GM12872 (cell line): ENCODE results near the gene MALRD1.

Source experiments
- TF ChIP-seq, protein P1 (sequence below): IDR thresholded peaks from 3 replicates; pipeline ENCODE4 v1.5.1; 2011; ENCODE audit warnings: low read depth, mild to moderate bottlenecking, low read length, moderate library complexity; ENCODE audit not compliant: insufficient read depth

MALRD1 gene

DNA sequence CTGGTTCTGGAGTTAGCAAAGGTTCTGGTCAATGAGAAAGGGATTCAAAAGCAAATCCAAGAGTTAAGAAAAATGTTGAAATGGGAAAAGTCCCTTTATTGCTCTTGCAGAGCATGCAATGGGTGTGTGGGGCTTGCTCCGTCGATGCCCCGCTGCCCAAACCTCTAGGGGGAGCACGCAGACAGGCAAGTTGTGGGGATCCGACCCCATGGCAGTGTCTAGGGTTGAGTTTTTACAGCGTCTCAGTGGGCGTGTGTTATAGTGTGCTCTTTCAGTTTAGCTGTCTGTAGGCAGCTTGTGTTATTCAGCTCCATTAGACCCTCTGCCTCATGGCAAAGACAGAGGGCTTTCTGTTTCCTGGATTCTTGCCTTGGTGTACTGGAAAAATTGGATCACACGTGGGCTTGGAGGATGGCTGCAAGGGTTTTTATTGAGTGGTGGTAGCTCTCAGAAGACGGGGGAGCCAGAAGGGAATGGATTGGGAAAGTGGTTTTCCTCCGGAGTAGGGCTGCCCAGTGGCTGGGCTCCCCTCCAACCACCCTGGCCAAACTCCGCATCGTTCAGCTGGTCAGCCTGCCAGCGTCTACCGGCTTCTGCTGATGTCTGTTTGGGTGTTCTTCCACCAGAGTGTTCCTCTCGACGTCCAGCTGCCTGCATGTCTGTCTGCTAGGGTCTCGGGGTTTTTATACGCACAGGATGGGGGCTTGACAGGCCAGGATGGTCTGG, 665.4 kb downstream of the MALRD1 start:
- TF ChIP-seq, protein P1, sequence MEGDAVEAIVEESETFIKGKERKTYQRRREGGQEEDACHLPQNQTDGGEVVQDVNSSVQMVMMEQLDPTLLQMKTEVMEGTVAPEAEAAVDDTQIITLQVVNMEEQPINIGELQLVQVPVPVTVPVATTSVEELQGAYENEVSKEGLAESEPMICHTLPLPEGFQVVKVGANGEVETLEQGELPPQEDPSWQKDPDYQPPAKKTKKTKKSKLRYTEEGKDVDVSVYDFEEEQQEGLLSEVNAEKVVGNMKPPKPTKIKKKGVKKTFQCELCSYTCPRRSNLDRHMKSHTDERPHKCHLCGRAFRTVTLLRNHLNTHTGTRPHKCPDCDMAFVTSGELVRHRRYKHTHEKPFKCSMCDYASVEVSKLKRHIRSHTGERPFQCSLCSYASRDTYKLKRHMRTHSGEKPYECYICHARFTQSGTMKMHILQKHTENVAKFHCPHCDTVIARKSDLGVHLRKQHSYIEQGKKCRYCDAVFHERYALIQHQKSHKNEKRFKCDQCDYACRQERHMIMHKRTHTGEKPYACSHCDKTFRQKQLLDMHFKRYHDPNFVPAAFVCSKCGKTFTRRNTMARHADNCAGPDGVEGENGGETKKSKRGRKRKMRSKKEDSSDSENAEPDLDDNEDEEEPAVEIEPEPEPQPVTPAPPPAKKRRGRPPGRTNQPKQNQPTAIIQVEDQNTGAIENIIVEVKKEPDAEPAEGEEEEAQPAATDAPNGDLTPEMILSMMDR = peak; percentile 24; the same call in 1 of the 3 replicates

DNA sequence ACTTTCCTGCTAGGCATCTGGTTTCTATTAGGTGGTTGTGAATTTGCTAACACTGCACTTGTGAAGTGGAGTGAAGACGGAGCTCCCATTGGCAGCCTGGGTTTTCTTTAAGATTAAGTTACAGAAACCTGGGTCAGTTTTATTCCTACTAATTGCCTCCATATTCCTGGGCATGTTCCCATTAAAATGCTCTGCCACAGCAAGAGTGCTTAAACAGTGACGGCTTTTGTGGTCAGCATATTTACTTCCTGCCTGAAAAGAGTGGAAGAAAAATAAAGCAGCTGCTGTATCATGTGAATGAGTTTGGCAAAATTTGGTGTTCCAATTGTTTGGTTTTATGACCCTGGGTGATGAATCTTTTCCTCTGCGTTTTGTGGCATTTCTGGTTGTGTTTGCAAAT, 670.7 kb downstream of the MALRD1 start:
- TF ChIP-seq, protein P1 = no peak

DNA sequence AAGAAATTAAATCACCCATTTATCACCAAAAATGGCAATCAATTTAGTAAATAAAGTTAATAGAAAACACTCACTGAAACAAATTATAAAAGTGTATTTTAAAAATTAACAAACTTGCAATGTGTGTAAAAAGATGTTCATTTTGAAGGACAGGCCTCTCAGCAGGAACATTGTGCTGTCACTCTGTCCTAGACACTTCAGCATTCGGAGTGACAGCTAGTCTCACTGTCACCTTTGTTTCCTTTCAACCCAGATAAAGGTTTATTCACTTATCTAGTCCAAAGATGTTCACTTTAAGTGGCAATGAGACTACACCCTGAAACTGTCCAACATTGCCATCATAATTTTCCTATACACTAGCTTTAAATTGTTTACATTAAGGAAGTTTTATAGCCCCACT, 675.7 kb downstream of the MALRD1 start:
- TF ChIP-seq, protein P1 = no peak

DNA sequence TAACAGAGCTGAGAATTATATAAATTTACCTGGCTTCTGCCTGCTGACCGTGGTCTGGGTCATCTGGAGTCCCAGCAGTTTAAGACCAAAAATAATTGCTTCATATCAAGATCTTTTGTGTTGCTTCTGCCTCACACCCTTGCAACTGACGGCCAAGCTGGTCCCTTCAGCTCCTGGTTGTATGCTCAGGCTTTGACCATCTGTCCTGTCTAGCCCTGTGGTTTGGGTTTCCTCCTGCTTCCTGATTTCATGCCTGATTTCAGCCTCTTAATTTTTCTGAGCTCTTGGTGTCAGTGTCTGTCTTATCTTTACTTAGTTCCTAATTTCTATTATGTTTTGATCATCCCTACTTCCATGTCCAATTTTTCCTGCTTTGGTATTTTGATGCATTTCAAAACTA, 679.8 kb downstream of the MALRD1 start:
- TF ChIP-seq, protein P1 = no peak

DNA sequence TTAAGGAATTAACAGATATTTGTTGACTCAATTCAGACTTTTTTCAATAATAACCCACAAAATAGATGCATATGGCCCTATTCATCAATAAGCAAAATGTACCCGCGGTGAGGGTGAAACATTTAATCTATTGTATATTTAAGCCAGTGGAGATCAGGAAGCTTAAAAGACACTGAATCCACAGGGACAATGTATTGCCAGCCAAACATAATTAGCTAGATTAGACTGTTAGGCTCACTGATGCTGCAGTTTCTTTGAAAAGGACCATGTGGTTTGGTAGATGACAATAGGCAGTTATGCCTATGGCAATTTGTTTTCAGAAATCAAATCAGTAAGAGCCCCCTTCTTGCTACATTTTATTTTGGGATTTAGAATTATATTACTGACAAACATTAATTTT, 680.4 kb downstream of the MALRD1 start:
- TF ChIP-seq, protein P1 = no peak

DNA sequence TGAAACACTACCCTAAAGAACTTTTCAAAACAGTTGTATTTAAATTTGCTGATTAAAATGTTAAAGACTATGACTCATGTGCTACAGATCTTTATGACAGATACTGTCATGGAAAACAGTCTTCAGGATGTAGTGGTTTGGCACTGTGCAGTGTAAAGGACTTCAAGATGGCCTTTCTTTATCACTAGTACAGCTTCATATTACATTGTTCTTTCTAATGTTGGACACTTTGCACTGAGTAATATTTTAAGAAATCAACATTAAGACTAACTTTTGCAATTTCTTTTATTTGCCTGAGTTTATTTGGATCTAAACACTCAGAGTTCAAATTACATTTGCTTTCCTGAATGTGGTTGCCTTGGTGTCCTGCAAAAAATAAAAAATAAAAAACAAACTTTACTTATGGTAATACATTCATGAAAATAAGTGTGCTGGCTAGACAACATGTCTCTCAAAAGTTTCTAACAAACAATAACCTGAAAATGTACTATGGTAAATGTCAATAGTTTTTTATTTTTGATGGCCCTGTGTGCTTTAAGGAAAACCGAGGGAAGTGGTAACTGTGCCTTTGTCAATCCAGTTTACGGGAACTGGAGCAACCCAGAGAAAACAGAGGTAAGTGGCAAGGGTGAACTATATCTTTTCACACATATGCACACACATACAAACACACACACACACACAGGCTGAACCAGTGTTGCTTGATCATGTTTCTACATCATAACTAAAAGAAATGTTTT, 681.7 kb downstream of the MALRD1 start:
- TF ChIP-seq, protein P1 = no peak

DNA sequence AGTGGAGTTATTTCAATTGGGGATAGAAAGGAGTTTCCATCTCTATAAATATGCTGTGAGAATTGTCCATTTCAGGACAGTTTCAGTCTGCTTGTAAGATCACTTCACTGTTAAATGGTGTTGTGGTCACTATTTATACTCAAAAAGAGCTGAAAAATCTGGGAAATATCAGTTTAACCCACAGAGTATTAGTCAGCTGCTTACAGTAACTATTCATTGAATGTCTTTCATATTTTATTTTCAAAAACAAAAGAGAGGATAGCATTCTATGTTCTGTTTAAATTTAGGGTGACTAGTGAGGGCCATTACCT, 682.3 kb downstream of the MALRD1 start:
- TF ChIP-seq, protein P1 = no peak
